AG09309 (cell line): ENCODE measurements around the gene SLC7A1.

ENCODE experiments used
- DNase-seq: peaks from one replicate; pipeline ENCODE4 v3.0.0-alpha.2; 2010; ENCODE audit warnings: low read depth
- H3K4me3 ChIP-seq: 2 replicates; pipeline ENCODE4 v1.5.1; 2011; ENCODE audit warnings: mild to moderate bottlenecking, low read depth, low read length, moderate library complexity; ENCODE audit not compliant: control insufficient read depth
- CTCF ChIP-seq: IDR thresholded peaks from 2 replicates; pipeline ENCODE4 v1.5.1; 2011; ENCODE audit warnings: mild to moderate bottlenecking, low read depth, low read length, inconsistent platforms; ENCODE audit not compliant: insufficient read depth, control insufficient read depth; ENCODE audit errors: missing control alignments

The SLC7A1 gene

GRCh38 chr13:29523199-29523961 lies 72.1 kb downstream of the SLC7A1 start:
- no peak for DNase-seq
- H3K4me3 ChIP-seq, result no peak overlapping the region
- TF ChIP-seq CTCF, result no peak

- no peak for TF ChIP-seq CTCF
- DNase-seq, result peak; percentile 98
- no peak overlapping the region for H3K4me3 ChIP-seq
Observed at GRCh38 chr13:29522044-29522685, 73.3 kb downstream of the SLC7A1 start.

- H3K4me3 ChIP-seq, result no peak overlapping the region
- DNase-seq, result no peak
- TF ChIP-seq CTCF, result no peak
Observed at GRCh38 chr13:29521336-29521735, 74.2 kb downstream of the SLC7A1 start.

GRCh38 chr13:29520671-29521070 lies 74.8 kb downstream of the SLC7A1 start:
- TF ChIP-seq CTCF, result no peak
- peak; percentile 62 for DNase-seq
- H3K4me3 ChIP-seq, result no peak overlapping the region

GRCh38 chr13:29519921-29520320 lies 75.6 kb downstream of the SLC7A1 start:
- no peak for DNase-seq
- no peak for TF ChIP-seq CTCF

GRCh38 chr13:29516880-29517279 lies 78.6 kb downstream of the SLC7A1 start:
- H3K4me3 ChIP-seq, result no peak overlapping the region
- TF ChIP-seq CTCF, result no peak
- no peak for DNase-seq

More at GRCh38 chr13:29519921-29520320, 75.6 kb downstream of the SLC7A1 start:
- no peak overlapping the region for H3K4me3 ChIP-seq
